K562 (cell line): ENCODE results near the gene CAPN12. TPM values are rescaled to one million over a fixed set of nuclear protein-coding genes. Genes with fewer than 3 reads are reported as not detected.

Source experiments
- ATAC-seq: fragments of 200-7000 bp; cut with Tn5 transposase; 3 replicates; pipeline ENCODE4 v1.9.1; 2020; ENCODE audit warnings: moderate library complexity
- BruUV-seq: library from RNA; stranded (reverse); fragments of 400-500 nt; replicated peaks from 2 replicates; lab custom pipeline; 2021; lab: Mats Ljungman, UMichigan
- CTCF ChIA-PET: fragments of 300-600 bp; formaldehyde crosslinking; extraction: SDS; loops from one replicate; lab custom pipeline; 2021; ENCODE audit warnings: low intra/inter-chr PET ratio; lab: Yijun Ruan, JAX
- POLR2A ChIA-PET: fragments of 300-600, 350-650 bp; sonication (Branson Sonifier 250); formaldehyde crosslinking; extraction: SDS; loops from one replicate; lab custom pipeline; 2021; ENCODE audit warnings: antibody characterized with exemption, inconsistent platforms; lab: Yijun Ruan, JAX
- DNase-seq, 4 experiments: peaks; one replicate each; pipeline versions ENCODE4 v3.0.0 to v3.0.0-alpha.2; 2011 to 2018; ENCODE audit warnings: low spot score in 3 of 4, mixed read lengths in 3 of 4; ENCODE audit errors: extremely low read depth in 1 of 4
- FAIRE-seq: peaks from 2 replicates; lab custom pipeline; 2011; peaks lifted over from hg19 to GRCh38; lab: Jason Lieb, UNC
- H2AFZ ChIP-seq: 2 replicates; pipeline ENCODE4 v1.6.0; 2011; ENCODE audit warnings: low read depth, low read length, control low read depth, inconsistent platforms
- H3K27ac ChIP-seq: fragments of 200-600 bp; 3 replicates; pipeline ENCODE4 v1.8.0; 2011; ENCODE audit warnings: low read depth, mild to moderate bottlenecking, control low read depth, inconsistent platforms, low read length, moderate library complexity, mixed read lengths; ENCODE audit errors: extremely low read depth
- H3K27me3 ChIP-seq, 2 experiments: fragments of 300-600 bp in 1 of 2; 2 replicates in 1 of 2; 3 replicates in 1 of 2; pipeline versions ENCODE4 v1.6.0 to v1.8.0; 2011; ENCODE audit warnings: inconsistent platforms in 2 of 2, low read length in 2 of 2, mild to moderate bottlenecking in 1 of 2, mixed read lengths in 1 of 2, moderate library complexity in 1 of 2; ENCODE audit not compliant: control insufficient read depth in 2 of 2, insufficient read depth in 2 of 2
- H3K36me3 ChIP-seq: fragments of 300-600 bp; 3 replicates; pipeline ENCODE4 v1.8.0; 2011; ENCODE audit warnings: mild to moderate bottlenecking, low read length, inconsistent platforms; ENCODE audit not compliant: control insufficient read depth, insufficient read depth
- H3K4me1 ChIP-seq, 2 experiments: fragments of 200-600 bp in 1 of 2; replicated peaks in 1 of 2; 2 replicates in 1 of 2; 3 replicates in 1 of 2; pipeline versions ENCODE4 v1.5.1 to v1.8.0; 2011; ENCODE audit warnings: inconsistent platforms in 2 of 2, low read length in 2 of 2, mild to moderate bottlenecking in 1 of 2, mixed read lengths in 1 of 2, moderate library complexity in 1 of 2; ENCODE audit not compliant: control insufficient read depth in 2 of 2, insufficient read depth in 2 of 2
- H3K4me2 ChIP-seq: 2 replicates; pipeline ENCODE4 v1.6.1; 2011; ENCODE audit warnings: low read length, control low read depth, inconsistent platforms, mixed read lengths; ENCODE audit not compliant: insufficient read depth
- H3K4me3 ChIP-seq: fragments of 200-600 bp; sonication (generic), shearing (Covaris generic); 2 replicates; pipeline ENCODE4 v1.5.1; 2016; ENCODE audit warnings: control low read depth, inconsistent platforms
- H3K79me2 ChIP-seq: fragments of 200-600 bp; 3 replicates; pipeline ENCODE4 v1.8.0; 2011; ENCODE audit warnings: low read length, inconsistent platforms; ENCODE audit not compliant: control insufficient read depth, insufficient read depth
- H3K9ac ChIP-seq, 2 experiments: 2 replicates each; pipeline versions ENCODE4 v1.6.0 to v1.6.1; 2011; ENCODE audit warnings: low read depth in 2 of 2, low read length in 2 of 2, control low read depth in 1 of 2, inconsistent platforms in 1 of 2, mild to moderate bottlenecking in 1 of 2, mixed read lengths in 1 of 2; ENCODE audit not compliant: insufficient read depth in 1 of 2
- H3K9me1 ChIP-seq: one replicate; pipeline ENCODE4 v1.6.0; 2011; ENCODE audit warnings: inconsistent platforms, mild to moderate bottlenecking, low read length, moderate library complexity; ENCODE audit not compliant: control insufficient read depth, insufficient read depth
- H3K9me3 ChIP-seq: replicated peaks from 2 replicates; pipeline ENCODE4 v1.5.1; 2011; ENCODE audit warnings: low read depth, low read length, inconsistent platforms; ENCODE audit not compliant: control insufficient read depth, insufficient read depth
- H4K20me1 ChIP-seq: replicated peaks from 2 replicates; pipeline ENCODE4 v1.6.1; 2011; ENCODE audit warnings: low read length, inconsistent platforms, mixed read lengths; ENCODE audit not compliant: control insufficient read depth, insufficient read depth
- MYBL2 ChIP-seq, 2 experiments: fragments of 450-650 bp in 1 of 2; sonication (generic) in 1 of 2; formaldehyde crosslinking in 1 of 2; IDR thresholded peaks; 2 replicates each; pipeline versions ENCODE4 v1.6.1 to v1.8.1; 2017 to 2022; ENCODE audit warnings: borderline replicate concordance in 1 of 2, inconsistent platforms in 1 of 2, low read depth in 1 of 2, mild to moderate bottlenecking in 1 of 2, missing genetic modification reagents in 1 of 2, moderate library complexity in 1 of 2
- RNF2 ChIP-seq: sonication (generic); IDR thresholded peaks from 2 replicates; pipeline ENCODE4 v1.6.1; 2016
- SMARCE1 ChIP-seq: fragments of 450-650 bp; IDR thresholded peaks from 2 replicates; pipeline ENCODE4 v1.7.1; 2016; ENCODE audit warnings: mild to moderate bottlenecking
- ZNF431 ChIP-seq: sonication (generic); formaldehyde crosslinking; IDR thresholded peaks from 2 replicates; pipeline ENCODE4 v1.8.0; 2022; ENCODE audit warnings: mild to moderate bottlenecking, missing genetic modification reagents
- ZNF561 ChIP-seq: fragments of 450-650 bp; formaldehyde crosslinking; conservative IDR thresholded peaks from 2 replicates; pipeline ENCODE4 v1.4.0; 2020; ENCODE audit warnings: mild to moderate bottlenecking, moderate library complexity
- ZNF764 ChIP-seq: fragments of 250-450 bp; sonication (Bioruptor Pico); IDR thresholded peaks from 2 replicates; pipeline ENCODE4 v1.4.0; 2020; ENCODE audit warnings: low read depth, mild to moderate bottlenecking, moderate library complexity
- whole genome bisulfite sequencing: fragments of 100-300 bp; shearing (Covaris generic); methylation state at CpG from one replicate; pipeline ENCODE4 v1.1.6; 2016; ENCODE audit warnings: low coverage, mixed read lengths; ENCODE audit not compliant: insufficient coverage; ENCODE audit errors: missing lambda C conversion rate; 5-methylcytosine and 5-hydroxymethylcytosine counted together
- in situ Hi-C: fragments of 300-500 bp; cut with MboI; formaldehyde crosslinking; loops from 4 replicates; pipeline ENCODE4 v1.15.0; 2018; ENCODE audit warnings: inconsistent platforms, mixed read lengths
- intact Hi-C: fragments of 100-400 bp; cut with micrococcal nuclease; formaldehyde crosslinking; loops from 2 replicates; pipeline ENCODE4 v1.14.2; 2022
- polyA plus RNA-seq, 8 experiments: library from polyadenylated mRNA; depleted of rRNA in 4 of 8; stranded (reverse) in 5 of 8; unstranded in 3 of 8; fragments of >200 nt; fragmentation: Nextera tagmentation in 2 of 8; fragmentation: Illumina TruSeq in 1 of 8; extraction: Ambion mirVana in 2 of 8; extraction: Trizol in 1 of 8; gene quantifications; 2 replicates each; pipeline versions ENCODE4 v1.2.1 to v1.2.3, GENCODE V29; 2011 to 2014; ENCODE audit warnings: inconsistent platforms in 1 of 8, missing spikeins in 1 of 8
- total RNA-seq, 7 experiments: library from RNA; depleted of rRNA in 6 of 7; stranded (reverse); fragments of >200 nt in 6 of 7; fragmentation: Illumina TruSeq in 2 of 7; extraction: Trizol in 2 of 7; gene quantifications; 2 replicates each; pipeline versions ENCODE4 v1.2.1 to v1.2.3, GENCODE V29; 2011 to 2021; ENCODE audit warnings: low replicate concordance in 1 of 7
- TF ChIP-seq, protein P1 (sequence below): sonication (generic); formaldehyde crosslinking; IDR thresholded peaks from 2 replicates; pipeline ENCODE4 v1.8.0; 2022; ENCODE audit warnings: missing genetic modification reagents, mild to moderate bottlenecking, moderate library complexity, borderline replicate concordance

Gene CAPN12
- total and polyA plus RNA-seq, 9 of the 15 experiments (the other 6 are each of a cell fraction or from before 2014, with no cell fraction given), result 0.83 to 7.0 (median 1.6) TPM

DNA sequence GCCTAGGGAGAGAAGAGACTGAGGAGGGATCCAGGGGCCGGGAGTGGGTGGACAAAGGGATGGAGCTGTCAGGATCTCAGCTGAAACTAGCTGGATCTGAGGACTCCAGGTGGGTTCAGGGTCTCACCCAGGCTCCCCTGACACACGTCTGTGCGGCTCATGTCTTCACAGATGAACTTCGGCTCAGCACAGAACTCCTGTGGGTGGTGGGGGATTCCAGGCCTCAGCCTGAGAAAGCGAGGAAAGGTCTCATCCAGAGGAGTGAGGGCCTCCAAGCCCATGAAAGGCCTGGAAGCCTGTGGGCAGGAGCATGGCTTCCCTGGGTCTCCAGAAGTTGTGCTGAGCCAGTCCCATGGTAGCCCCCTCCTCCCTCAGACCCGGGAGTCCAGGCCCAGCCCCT, 1.4 kb downstream of the CAPN12 start (continued):
- TF ChIP-seq MYBL2 (IDR thresholded peaks at IDR 0.05; ENCODE audit: low read depth) (no peak), MYBL2 (CRISPR knock-in tag; IDR thresholded peaks at IDR 0.05; ENCODE audit: borderline replicate concordance) (no peak)

DNA sequence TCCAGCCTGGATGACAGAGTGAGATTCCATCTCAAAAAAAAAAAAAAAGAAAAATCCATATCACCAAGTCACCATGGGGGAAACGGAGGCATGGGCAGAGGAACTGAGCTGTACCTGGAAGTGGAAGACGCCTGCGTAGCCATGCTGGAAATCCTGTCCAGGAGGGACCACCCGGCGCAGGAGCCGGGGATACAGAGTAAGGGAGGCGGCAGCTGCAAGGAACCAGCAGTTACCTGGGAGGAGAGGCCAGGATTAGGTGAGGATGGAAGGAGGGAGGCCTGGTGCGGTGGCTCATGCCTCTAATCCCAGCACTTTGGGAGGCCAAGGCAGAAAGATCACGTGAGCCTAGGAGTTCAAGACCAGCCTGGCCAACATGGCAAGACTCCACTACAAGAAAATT, 2.0 kb downstream of the CAPN12 start:
- Histone ChIP-seq H3K4me2 (no peak overlapping the region), H3K9me3 (no peaks in the 10 kb centered on the region), H3K4me3 (no peak overlapping the region), H3K4me1 (peaks cover 18 to 38% of the 10 kb centered on the region in 2 experiments), H4K20me1 (no peaks in the 10 kb centered on the region), H3K27me3 (no peaks in the 10 kb centered on the region), H3K79me2 (peaks cover 6% of the 10 kb centered on the region; the same call in 1 of the 3 replicates), H3K36me3 (no peaks in the 10 kb centered on the region), H3K27ac (no peak overlapping the region), H3K9me1 (no peaks in the 10 kb centered on the region), H2AFZ (no peak overlapping the region), H3K9ac (no peak overlapping the region; a peak in 1 of 4 replicates)
- intact Hi-C loops (no loop called here), in situ Hi-C loops (no loop called here)
- POLR2A ChIA-PET, result interaction anchor here (0.6 to 1.5 kb wide), 3 partner anchors 90 to 133 kb away, joined by 3 to 5 read pairs (median 3); no protein-coding TSS in a partner anchor
- BruUV-seq, result no TSS peak
- TF ChIP-seq ZNF431 (CRISPR knock-in tag), result no peak
- TF ChIP-seq, protein P1, sequence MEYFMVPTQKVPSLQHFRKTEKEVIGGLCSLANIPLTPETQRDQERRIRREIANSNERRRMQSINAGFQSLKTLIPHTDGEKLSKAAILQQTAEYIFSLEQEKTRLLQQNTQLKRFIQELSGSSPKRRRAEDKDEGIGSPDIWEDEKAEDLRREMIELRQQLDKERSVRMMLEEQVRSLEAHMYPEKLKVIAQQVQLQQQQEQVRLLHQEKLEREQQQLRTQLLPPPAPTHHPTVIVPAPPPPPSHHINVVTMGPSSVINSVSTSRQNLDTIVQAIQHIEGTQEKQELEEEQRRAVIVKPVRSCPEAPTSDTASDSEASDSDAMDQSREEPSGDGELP (CRISPR knock-in tag), result no peak
- TF ChIP-seq SMARCE1, result no peak
- TF ChIP-seq ZNF764 (CRISPR knock-in tag), result no peak
- TF ChIP-seq RNF2, result no peak
- no peak for TF ChIP-seq ZNF561 (CRISPR knock-in tag)
- CTCF ChIA-PET, result no interaction called here
- FAIRE-seq (no peak), ATAC-seq (no peak), DNase-seq (no peak)
- 80% methylated on average over 8 of the region's 9 CpGs for WGBS
